Left forelimb (tissue), 1 donor: ENCODE measurements around the gene ILKAP.

Experiments used
- DNase-seq: peaks from one replicate; pipeline ENCODE4 v3.0.0-alpha.2; 2018; ENCODE audit warnings: low spot score

ILKAP gene

GRCh38 chr2:238163481-238164198, 39.9 kb downstream of the ILKAP start:
- no peak for DNase-seq

- no peak for DNase-seq
These were observed 40.6 kb downstream of the ILKAP start for GRCh38 chr2:238162846-238163441.

- no peak for DNase-seq
These were observed 41.1 kb downstream of the ILKAP start for GRCh38 chr2:238162251-238162845.

- no peak for DNase-seq
These were observed 42.0 kb downstream of the ILKAP start for GRCh38 chr2:238161291-238162051.

GRCh38 chr2:238160206-238161129, 43.0 kb downstream of the ILKAP start:
- DNase-seq = no peak

GRCh38 chr2:238159661-238160205, 43.8 kb downstream of the ILKAP start:
- no peak for DNase-seq

- DNase-seq = no peak
These were observed 44.4 kb downstream of the ILKAP start for GRCh38 chr2:238159071-238159539.

- peak; percentile 77 for DNase-seq
These were observed 44.9 kb downstream of the ILKAP start, which contains the start of gene ERFE for GRCh38 chr2:238158509-238159070. Gene ERFE (plus strand): TSS chr2:238158970. CDS start chr2:238159008, 38 bp downstream.

GRCh38 chr2:238158018-238158508, 45.4 kb downstream of the ILKAP start:
- no peak for DNase-seq

- no peak for DNase-seq
These were observed 45.9 kb downstream of the ILKAP start for GRCh38 chr2:238157506-238158017.

GRCh38 chr2:238155761-238156694, 47.5 kb downstream of the ILKAP start:
- DNase-seq = no peak

- DNase-seq = no peak
These were observed 48.3 kb downstream of the ILKAP start for GRCh38 chr2:238155051-238155760.

- no peak for DNase-seq
These were observed 48.9 kb downstream of the ILKAP start for GRCh38 chr2:238154570-238154969.

- no peak for DNase-seq
These were observed 50.5 kb downstream of the ILKAP start for GRCh38 chr2:238152771-238153688.

- DNase-seq = no peak
These were observed 51.8 kb downstream of the ILKAP start for GRCh38 chr2:238151628-238152235.

GRCh38 chr2:238151205-238151604, 52.3 kb downstream of the ILKAP start:
- DNase-seq = no peak

GRCh38 chr2:238150686-238151085, 52.8 kb downstream of the ILKAP start:
- no peak for DNase-seq
